BLaER1 (cell line): ENCODE data around the gene FHL2.

ENCODE experiments used
- H3K27ac ChIP-seq: shearing (Covaris generic); formaldehyde crosslinking; 2 replicates; pipeline ENCODE4 v1.8.1; 2022
- H3K27me3 ChIP-seq: shearing (Covaris generic); formaldehyde crosslinking; 2 replicates; pipeline ENCODE4 v1.8.1; 2022
- H3K36me3 ChIP-seq: shearing (Covaris generic); formaldehyde crosslinking; 2 replicates; pipeline ENCODE4 v1.8.1; 2022
- H3K4me1 ChIP-seq: shearing (Covaris generic); formaldehyde crosslinking; 2 replicates; pipeline ENCODE4 v1.8.1; 2022
- H3K4me2 ChIP-seq: shearing (Covaris generic); formaldehyde crosslinking; 2 replicates; pipeline ENCODE4 v1.8.1; 2022
- H3K4me3 ChIP-seq: shearing (Covaris generic); formaldehyde crosslinking; 2 replicates; pipeline ENCODE4 v1.8.1; 2022
- H3K9ac ChIP-seq: shearing (Covaris generic); formaldehyde crosslinking; 2 replicates; pipeline ENCODE4 v1.8.1; 2022
- H3K9me3 ChIP-seq: shearing (Covaris generic); formaldehyde crosslinking; 2 replicates; pipeline ENCODE4 v1.8.1; 2022
- H4K20me1 ChIP-seq: shearing (Covaris generic); formaldehyde crosslinking; 2 replicates; pipeline ENCODE4 v1.8.1; 2022
- Cebpa-rat ChIP-seq: shearing (Covaris generic); IDR thresholded peaks from 2 replicates; pipeline ENCODE4 v1.8.1; 2022

Gene FHL2

GRCh38 chr2:105391058-105391627 is 7.7 kb downstream of the FHL2 start:
- no peaks in the 10 kb centered on the region for H4K20me1 ChIP-seq
- H3K4me1 ChIP-seq: peaks cover 2% of the 10 kb centered on the region; the same call in 1 of the 2 replicates

GRCh38 chr2:105390454-105390853 is 8.4 kb downstream of the FHL2 start:
- Histone ChIP-seq H3K4me1 (peaks cover 6% of the 10 kb centered on the region; the same call in 1 of the 2 replicates), H3K36me3 (no peaks in the 10 kb centered on the region), H4K20me1 (no peaks in the 10 kb centered on the region), H3K4me2 (no peak overlapping the region), H3K27ac (no peak overlapping the region), H3K9ac (no peak overlapping the region), H3K9me3 (no peaks in the 10 kb centered on the region), H3K4me3 (no peak overlapping the region), H3K27me3 (no peaks in the 10 kb centered on the region)
- TF ChIP-seq Cebpa-rat: no peak

More at GRCh38 chr2:105391058-105391627, 7.7 kb downstream of the FHL2 start:
- Histone ChIP-seq H3K27me3 (no peaks in the 10 kb centered on the region), H3K4me3 (no peak overlapping the region), H3K4me2 (no peak overlapping the region), H3K9me3 (no peaks in the 10 kb centered on the region), H3K36me3 (no peaks in the 10 kb centered on the region), H3K27ac (no peak overlapping the region), H3K9ac (no peak overlapping the region)
- TF ChIP-seq Cebpa-rat: no peak

GRCh38 chr2:105388971-105389381 is 9.9 kb downstream of the FHL2 start:
- Histone ChIP-seq H3K4me1 (peaks cover 17% of the 10 kb centered on the region), H4K20me1 (no peaks in the 10 kb centered on the region), H3K4me2 (no peak overlapping the region)

GRCh38 chr2:105387225-105387624 is 11.6 kb downstream of the FHL2 start:
- H3K4me2 ChIP-seq: no peak overlapping the region
- TF ChIP-seq Cebpa-rat: no peak
- no peak overlapping the region for H3K9ac ChIP-seq
- no peak overlapping the region for H3K4me3 ChIP-seq
- no peak overlapping the region for H3K27ac ChIP-seq
- H4K20me1 ChIP-seq: no peaks in the 10 kb centered on the region
- no peaks in the 10 kb centered on the region for H3K9me3 ChIP-seq
- no peaks in the 10 kb centered on the region for H3K27me3 ChIP-seq
- H3K36me3 ChIP-seq: no peaks in the 10 kb centered on the region
- peaks cover 29% of the 10 kb centered on the region for H3K4me1 ChIP-seq

More at GRCh38 chr2:105388971-105389381, 9.9 kb downstream of the FHL2 start:
- TF ChIP-seq Cebpa-rat: no peak
- Histone ChIP-seq H3K9ac (no peak overlapping the region), H3K27ac (no peak overlapping the region), H3K27me3 (no peaks in the 10 kb centered on the region), H3K4me3 (no peak overlapping the region), H3K36me3 (no peaks in the 10 kb centered on the region), H3K9me3 (no peaks in the 10 kb centered on the region)

- no peaks in the 10 kb centered on the region for H3K27me3 ChIP-seq
- peaks cover 29% of the 10 kb centered on the region for H3K4me1 ChIP-seq
- H3K36me3 ChIP-seq: no peaks in the 10 kb centered on the region
- 0 out of 2 replicates have a peak overlapping the region, but pooled peaks have one; percentile 17 for H3K4me2 ChIP-seq
- H3K4me3 ChIP-seq: no peak overlapping the region
- H3K9ac ChIP-seq: no peak overlapping the region
- H3K27ac ChIP-seq: no peak overlapping the region
- no peak for TF ChIP-seq Cebpa-rat
- no peaks in the 10 kb centered on the region for H4K20me1 ChIP-seq
- H3K9me3 ChIP-seq: no peaks in the 10 kb centered on the region
Measured at GRCh38 chr2:105385731-105386540, 12.9 kb downstream of the FHL2 start.

- Histone ChIP-seq H3K36me3 (no peaks in the 10 kb centered on the region), H3K4me1 (peaks cover 29% of the 10 kb centered on the region), H3K9me3 (no peaks in the 10 kb centered on the region), H3K27ac (no peak overlapping the region), H3K4me3 (no peak overlapping the region), H3K4me2 (no peak overlapping the region), H4K20me1 (no peaks in the 10 kb centered on the region), H3K27me3 (no peaks in the 10 kb centered on the region), H3K9ac (no peak overlapping the region)
- no peak for TF ChIP-seq Cebpa-rat
Measured at GRCh38 chr2:105384861-105385260, 14.0 kb downstream of the FHL2 start.

GRCh38 chr2:105384216-105384615 is 14.6 kb downstream of the FHL2 start:
- Histone ChIP-seq H4K20me1 (no peaks in the 10 kb centered on the region), H3K27me3 (no peaks in the 10 kb centered on the region), H3K4me1 (peaks cover 29% of the 10 kb centered on the region), H3K36me3 (no peaks in the 10 kb centered on the region), H3K27ac (no peak overlapping the region), H3K9me3 (no peaks in the 10 kb centered on the region), H3K9ac (no peak overlapping the region), H3K4me2 (peak overlapping the region; percentile 51; the same call in 1 of the 2 replicates), H3K4me3 (no peak overlapping the region)
- no peak for TF ChIP-seq Cebpa-rat

GRCh38 chr2:105383432-105384166 is 15.3 kb downstream of the FHL2 start:
- Histone ChIP-seq H3K9me3 (no peaks in the 10 kb centered on the region), H3K27ac (no peak overlapping the region), H3K36me3 (no peaks in the 10 kb centered on the region), H4K20me1 (no peaks in the 10 kb centered on the region), H3K4me1 (peaks cover 29% of the 10 kb centered on the region), H3K9ac (no peak overlapping the region), H3K4me2 (peak overlapping the region; percentile 51), H3K4me3 (no peak overlapping the region), H3K27me3 (no peaks in the 10 kb centered on the region)
- no peak for TF ChIP-seq Cebpa-rat

GRCh38 chr2:105382177-105382576 is 16.7 kb downstream of the FHL2 start:
- H3K9ac ChIP-seq: no peak overlapping the region
- H3K27me3 ChIP-seq: no peaks in the 10 kb centered on the region
- no peak overlapping the region for H3K4me2 ChIP-seq
- no peaks in the 10 kb centered on the region for H3K36me3 ChIP-seq
- H4K20me1 ChIP-seq: no peaks in the 10 kb centered on the region
- H3K9me3 ChIP-seq: no peaks in the 10 kb centered on the region
- H3K4me1 ChIP-seq: peaks cover 29% of the 10 kb centered on the region
- no peak overlapping the region for H3K27ac ChIP-seq
- H3K4me3 ChIP-seq: no peak overlapping the region
- TF ChIP-seq Cebpa-rat: no peak
